Activated CD4-positive, alpha-beta T cell treated with anti-CD3 and anti-CD28 coated beads, Interleukin-2, amount 50 U/mL, for 4 hours (primary cell): ENCODE results near the gene DNAJC11.
"Not testable (repeated sequence)": the region's sequence is repeated elsewhere in the genome, so short reads cannot be mapped to it uniquely, and the experiment has no call there.

ENCODE experiments used
- DNase-seq, 2 experiments: peaks; one replicate each; pipeline ENCODE4 v3.0.0-alpha.2; 2020

DNAJC11 gene

GRCh38 chr1:6695868-6696267, 5.7 kb downstream of the DNAJC11 start:
- no peak for DNase-seq

GRCh38 chr1:6694121-6694713, 7.4 kb downstream of the DNAJC11 start:
- no peak for DNase-seq

DNA sequence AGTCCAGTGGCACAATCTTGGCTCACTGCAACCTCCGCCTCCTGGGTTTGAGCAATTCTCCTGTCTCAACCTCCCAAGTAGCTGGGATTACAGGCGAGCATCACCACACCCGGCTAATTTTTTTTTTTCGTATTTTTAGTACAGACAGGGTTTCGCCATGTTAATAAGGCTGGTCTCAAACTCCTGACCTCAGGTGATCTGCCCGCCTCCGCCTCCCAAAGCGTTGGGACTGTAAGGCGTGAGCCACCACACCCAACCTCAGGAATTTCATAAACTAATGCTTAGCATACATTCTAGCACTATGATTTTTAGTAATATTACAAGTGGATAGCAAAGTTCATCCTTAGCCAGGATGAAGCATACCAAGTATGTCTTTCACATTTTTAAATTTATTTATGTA, 8.7 kb downstream of the DNAJC11 start:
- DNase-seq, result no peak

DNA sequence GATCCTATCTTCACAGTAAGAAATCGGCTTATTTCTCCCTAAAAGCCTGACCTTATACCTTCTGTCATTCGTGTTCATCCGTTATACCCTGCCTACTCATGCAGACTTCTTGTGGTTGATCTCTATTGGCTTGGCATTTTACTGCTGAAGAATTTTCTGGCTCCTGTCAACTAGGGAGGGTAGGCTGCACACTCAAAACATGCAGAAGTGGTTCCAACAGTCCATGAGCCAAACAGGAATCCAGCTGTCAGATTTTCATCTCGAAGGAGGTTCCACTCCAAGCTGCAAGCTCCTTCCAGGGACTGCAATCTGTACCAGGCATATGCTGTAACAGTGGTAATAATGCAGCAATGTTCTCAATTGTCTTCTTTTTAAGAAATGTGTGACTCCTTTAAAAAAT, 10.1 kb downstream of the DNAJC11 start:
- no peak for DNase-seq

- DNase-seq, result no peak
These were observed 11.4 kb downstream of the DNAJC11 start for GRCh38 chr1:6690186-6690585.

GRCh38 chr1:6688757-6689156, 12.9 kb downstream of the DNAJC11 start:
- DNase-seq, result no peak

GRCh38 chr1:6688001-6688400, 13.6 kb downstream of the DNAJC11 start:
- no peak for DNase-seq

DNA sequence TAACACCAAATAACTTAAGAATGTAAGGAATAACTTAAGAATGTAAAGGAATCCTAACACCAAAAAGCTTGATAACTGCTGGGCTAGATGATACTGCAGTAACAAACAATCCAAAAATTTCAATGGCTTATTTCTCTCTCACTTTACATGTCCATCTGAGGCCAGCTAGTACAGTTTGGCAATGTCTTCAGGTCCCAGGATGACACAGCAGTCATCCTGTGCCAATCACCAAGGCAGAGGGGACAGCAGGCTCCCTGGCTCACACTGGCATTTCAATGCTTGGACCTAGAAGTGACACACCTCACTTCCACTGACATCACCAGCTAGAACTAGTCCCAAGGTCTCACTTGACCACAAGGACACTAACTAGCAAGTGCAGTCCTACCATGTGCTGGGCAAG, 15.3 kb downstream of the DNAJC11 start:
- no peak for DNase-seq

- DNase-seq, result no peak
These were observed 16.2 kb downstream of the DNAJC11 start for GRCh38 chr1:6685381-6685780.

DNA sequence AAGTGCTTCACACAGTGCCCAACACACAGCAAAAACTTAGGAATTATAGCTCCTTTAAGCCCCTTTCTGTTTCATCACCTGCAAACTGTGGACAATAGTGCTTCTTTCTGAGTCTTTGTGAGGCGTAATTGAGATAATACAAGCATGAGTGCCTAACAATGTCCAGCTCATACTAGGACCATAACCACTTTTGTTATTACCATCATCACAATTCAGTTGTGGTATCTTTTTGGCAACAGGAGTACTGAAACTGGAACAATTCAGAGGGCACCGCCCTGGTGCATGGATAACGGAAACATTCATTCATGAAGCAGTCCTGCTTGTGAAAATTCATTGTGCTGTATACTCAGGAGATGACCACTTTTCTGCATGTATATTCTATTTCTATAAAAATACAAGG, 18.2 kb downstream of the DNAJC11 start:
- no peak for DNase-seq

DNA sequence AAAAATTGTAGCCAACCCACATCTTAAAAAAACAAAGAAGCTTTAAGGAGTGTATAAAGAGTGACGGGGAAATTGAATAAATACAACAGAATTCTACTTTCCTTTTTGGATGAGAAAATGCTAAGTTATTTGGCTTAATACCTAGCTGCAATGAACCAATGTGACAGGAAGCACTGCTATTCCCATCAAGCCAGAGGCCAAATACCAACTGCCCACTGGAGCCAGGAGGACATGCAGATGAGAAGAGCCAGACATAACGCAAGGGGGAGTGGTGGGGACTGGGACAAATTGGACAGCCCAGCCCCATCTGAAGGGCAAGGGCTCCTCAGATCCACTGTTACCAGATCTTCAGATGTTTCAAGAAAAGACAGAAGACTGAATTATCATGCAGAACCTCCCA, 25.7 kb downstream of the DNAJC11 start:
- DNase-seq, result no peak

DNA sequence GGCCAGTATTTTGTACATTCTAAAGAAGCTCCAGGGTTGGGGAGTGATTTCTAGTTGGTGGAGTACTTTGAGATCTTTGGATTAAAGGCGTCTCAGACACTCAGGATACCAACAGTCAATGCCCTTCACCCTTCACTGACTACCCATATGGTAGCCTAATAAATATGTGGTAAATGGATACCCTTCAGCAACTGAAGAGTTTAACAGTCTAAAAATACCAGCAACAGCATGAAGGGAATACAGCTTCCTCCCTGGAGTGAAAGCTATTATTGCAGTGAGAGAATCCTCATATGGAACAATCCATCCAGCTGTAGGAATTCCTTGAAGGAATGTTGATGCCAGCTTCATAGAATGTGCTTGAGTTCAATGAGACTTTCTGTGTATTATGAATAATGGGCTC, 26.8 kb downstream of the DNAJC11 start:
- no peak for DNase-seq

DNA sequence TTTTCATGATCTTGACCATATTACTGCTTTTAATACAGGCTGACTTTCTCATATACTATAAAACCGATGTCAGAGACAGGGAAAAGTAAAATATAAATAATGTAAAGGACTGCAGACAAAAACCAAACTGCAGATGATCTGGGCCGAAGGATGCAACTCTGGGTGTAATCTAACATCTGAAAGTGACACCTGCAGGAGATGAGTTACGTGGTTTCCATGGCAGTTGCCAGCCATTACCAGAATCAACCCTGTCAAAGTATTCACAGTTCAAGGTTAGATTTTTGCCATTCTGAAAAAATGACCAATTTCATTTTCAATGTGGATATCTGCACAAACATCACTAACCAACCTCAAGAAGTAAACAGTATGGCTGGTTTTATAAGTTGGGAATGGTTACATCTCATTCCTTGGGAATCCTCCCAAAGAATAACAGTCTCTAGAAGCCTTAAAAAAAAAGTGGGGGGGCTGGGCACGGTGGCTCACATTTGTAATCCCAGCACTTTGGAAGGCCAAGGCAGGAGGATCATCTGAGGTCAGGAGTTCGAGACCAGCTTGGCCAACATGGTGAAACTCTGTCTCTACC, 27.7 kb downstream of the DNAJC11 start:
- DNase-seq, result no peak

DNA sequence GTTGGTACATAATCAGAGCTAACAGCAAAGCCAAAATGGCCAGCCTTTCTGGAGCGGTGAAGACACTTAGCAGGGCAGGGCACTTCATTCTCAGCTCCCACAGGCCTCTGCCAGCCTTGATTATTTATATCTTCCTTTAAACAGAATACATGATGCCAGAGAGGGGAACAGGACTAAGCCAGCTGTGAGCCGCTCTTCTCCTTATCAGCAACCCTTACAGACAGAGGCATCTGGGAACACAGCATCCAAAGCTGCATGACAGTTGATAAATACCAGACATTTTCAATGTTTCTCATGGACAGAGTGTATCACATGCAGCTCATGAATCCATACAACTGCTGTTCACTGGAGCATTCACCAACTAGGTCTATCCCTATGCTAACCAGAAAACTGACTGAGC, 29.1 kb downstream of the DNAJC11 start:
- no peak for DNase-seq

- DNase-seq, result no peak
These were observed 33.1 kb downstream of the DNAJC11 start for GRCh38 chr1:6668503-6668902.

DNA sequence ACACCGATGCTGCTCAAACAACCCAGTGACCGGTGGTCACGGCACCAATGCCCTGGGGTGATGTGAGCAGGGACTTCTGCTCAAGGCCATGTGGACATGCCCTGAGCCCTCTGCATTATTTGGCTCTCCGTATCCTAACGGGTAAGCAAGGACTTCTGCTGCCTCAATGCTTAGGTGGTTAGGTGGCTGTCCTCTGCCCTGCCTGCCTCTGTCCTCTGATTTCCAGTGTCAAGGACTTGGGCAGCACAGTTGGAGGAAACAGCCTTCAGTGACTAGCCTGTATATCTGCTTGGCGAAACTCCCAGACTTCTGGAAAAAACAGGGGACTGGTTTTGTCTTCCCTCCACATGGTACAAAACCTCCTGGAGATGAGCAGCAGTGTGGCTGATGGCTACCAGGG, 34.5 kb downstream of the DNAJC11 start:
- DNase-seq, result no peak

- DNase-seq, result no peak
These were observed 34.9 kb downstream of the DNAJC11 start for GRCh38 chr1:6666696-6667095.

DNA sequence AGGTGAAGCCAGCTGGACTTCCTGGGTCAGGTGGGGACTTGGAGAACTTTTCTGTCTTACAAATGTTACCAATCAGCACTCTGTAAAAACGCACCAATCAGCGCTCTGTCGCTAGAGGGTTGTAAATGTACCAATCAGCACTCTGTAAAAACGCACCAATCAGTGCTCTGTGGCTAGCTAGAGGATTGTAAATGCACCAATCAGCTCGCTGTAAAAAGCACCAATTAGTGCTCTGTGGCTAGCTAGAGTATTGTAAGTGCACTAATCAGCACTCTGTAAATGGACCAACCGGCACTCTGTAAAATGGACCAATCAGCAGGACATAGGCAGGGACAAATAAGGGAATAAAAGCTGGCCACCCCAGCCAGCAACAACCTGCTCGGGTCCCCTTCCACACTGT, 39.1 kb downstream of the DNAJC11 start:
- DNase-seq, result not testable (repeated sequence)

- no peak for DNase-seq
These were observed 41.1 kb downstream of the DNAJC11 start for GRCh38 chr1:6660415-6661049.

- no peak for DNase-seq
These were observed 43.1 kb downstream of the DNAJC11 start for GRCh38 chr1:6658359-6659060.

DNA sequence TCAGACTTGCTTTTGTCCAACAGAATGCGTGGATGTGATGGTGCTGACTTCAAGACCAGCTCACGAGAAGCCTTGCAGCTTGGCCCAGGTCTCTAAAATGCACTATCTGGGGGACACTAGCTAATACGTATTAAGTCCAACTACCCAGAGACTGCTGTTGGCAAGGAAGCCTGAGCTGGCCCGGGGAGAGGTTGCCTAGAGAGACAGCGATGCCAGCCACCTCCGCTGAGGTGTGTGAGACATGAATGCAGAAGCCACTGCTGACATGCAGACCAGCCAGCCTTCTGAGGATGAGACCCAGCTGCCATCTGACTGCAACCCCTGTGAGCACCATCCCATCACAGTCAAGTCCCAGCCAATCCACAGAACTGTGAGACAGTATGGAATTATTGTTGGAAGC, 44.5 kb downstream of the DNAJC11 start:
- no peak for DNase-seq

DNA sequence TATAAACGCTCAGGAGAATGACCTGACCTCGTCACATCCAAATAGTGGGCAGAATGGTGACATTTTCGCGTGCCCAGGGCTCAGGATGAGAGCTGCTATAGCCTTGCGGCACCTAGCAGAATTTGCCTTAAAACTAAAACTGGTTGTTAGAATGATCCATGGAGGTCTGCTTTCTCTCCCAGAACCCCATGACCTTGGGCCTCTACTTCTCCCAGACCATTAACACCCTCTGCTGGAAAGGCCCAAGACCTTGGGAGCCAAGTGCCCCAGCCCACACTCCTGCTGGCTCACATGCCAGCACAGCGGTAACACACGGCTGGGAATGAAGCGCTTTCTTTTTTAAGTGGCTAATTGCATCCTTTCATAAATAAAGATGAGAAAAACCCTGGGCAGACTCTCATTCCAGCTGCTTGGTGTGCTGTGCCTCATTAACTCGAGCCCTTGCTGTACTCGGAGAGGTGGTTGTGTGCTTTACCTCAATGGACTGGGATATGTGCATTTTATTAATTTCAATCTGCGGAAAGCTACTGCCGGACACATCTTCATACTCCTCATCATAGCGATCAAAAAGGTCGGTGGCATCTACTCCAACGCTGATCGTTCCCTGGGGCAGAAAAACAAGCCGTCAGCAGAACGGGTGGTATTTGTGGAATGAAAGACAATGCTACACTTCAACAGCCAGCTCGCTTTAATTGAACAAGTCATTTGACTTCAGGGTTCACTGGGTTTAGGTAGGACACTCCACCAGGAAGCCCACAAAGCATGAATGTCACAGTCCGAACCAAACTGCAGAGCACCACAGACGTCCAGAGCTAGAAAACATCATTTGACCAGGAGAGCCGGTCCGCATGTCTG, 48.0 kb downstream of the DNAJC11 start:
- no peak for DNase-seq

GRCh38 chr1:6652986-6653385, 48.6 kb downstream of the DNAJC11 start:
- no peak for DNase-seq
